Fibroblast of skin of back (primary cell): ENCODE measurements around the gene LYRM2. TPM values are rescaled to one million over a fixed set of nuclear protein-coding genes. Genes with fewer than 3 reads are reported as not detected.
A peak's percentile ranks its signal among the peaks of the same experiment; 100 is the strongest.

Source experiments
- DNase-seq: peaks from one replicate; pipeline ENCODE4 v3.0.0-alpha.2; 2013
- polyA plus RNA-seq, 2 experiments: library from polyadenylated mRNA; unstranded; fragments of 120-200 nt; gene quantifications; one replicate each; pipeline ENCODE4 v1.2.1, GENCODE V29; 2013; ENCODE audit not compliant: insufficient read length in 2 of 2

Gene LYRM2
- 22.9 TPM for polyA plus RNA-seq (2013, experiment 1 of 2; ENCODE audit: insufficient read length)
- 17.9 TPM for polyA plus RNA-seq (2013, experiment 2 of 2; ENCODE audit: insufficient read length)

- DNase-seq: peak; percentile 93
These were observed at the start of gene LYRM2 for GRCh38 chr6:89638320-89639195. Gene LYRM2 (minus strand): TSS chr6:89638747. CDS start chr6:89638716, 31 bp downstream.

- DNase-seq: no peak
These were observed 49.8 kb upstream of the LYRM2 start for GRCh38 chr6:89688328-89688727.

DNA sequence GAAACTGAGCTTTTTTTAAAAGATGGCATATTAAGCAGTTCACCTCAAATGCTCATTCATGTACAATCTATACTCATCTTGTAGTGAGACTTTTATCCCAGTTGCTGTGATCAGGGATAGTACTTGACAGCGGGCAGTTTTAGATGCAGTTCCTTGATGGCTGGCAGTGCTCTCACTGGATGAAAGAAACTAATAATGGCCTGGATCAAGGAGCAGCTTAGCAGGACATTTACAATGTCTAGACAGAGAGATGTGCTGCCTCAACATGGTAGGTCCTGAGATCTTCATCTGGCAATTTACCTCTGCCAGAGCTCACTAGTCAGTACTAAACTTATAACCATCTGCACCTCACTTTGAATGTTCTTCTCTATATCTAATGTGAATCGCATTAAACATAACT lies 46.8 kb upstream of the LYRM2 start:
- no peak for DNase-seq

DNA sequence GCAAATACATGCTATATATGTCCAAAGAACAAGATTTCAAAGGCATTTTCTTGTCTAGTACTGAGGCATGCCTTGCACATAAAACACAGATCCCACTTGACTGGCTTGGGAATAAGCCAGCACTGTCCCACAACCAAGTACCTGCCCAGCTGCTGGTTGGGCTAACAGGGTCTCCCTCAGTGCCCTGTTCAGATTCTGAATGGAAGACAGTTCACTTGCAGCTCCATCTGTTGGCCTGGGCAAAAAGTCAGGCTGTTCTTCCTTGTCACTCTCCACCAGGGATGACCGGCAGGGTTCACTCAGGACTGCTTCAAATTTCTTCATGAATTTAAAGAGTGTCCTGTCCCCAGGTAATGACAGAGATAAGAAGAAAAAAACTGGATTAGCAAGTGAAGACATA lies 44.4 kb upstream of the LYRM2 start:
- DNase-seq: no peak

DNA sequence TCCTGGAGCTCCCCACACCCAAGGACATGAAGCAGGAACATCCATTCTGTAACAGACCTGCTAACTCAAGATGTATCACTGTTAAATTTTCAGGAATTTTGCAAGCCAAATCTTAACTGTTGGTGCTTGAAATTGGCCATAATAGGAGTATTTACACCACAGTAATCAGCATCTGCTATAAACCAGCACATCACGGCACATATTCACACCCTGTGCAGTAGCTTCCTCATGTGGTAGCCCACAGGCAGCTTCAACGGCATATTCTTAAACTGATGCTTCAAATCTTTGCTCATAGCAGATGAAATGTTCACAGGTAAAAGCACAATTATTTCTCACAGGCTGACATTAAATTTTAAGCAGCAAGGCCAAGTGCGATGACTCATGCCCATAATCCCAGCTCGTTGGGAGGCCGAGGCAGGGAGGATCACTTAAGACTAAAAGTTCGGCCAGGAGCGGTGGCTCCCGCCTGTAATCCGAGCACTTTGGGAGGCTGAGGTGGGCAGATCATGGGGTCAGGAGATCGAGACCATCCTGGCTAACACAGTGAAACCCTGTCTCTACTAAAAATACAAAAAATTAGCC lies 43.5 kb upstream of the LYRM2 start:
- no peak for DNase-seq

- no peak for DNase-seq
These were observed 42.0 kb upstream of the LYRM2 start for GRCh38 chr6:89680551-89680950.

- DNase-seq: no peak
These were observed 41.6 kb upstream of the LYRM2 start for GRCh38 chr6:89680150-89680549.

GRCh38 chr6:89679215-89680120 lies 40.9 kb upstream of the LYRM2 start:
- no peak for DNase-seq

GRCh38 chr6:89678531-89678930 lies 40.0 kb upstream of the LYRM2 start:
- no peak for DNase-seq

- peak; percentile 8 for DNase-seq
These were observed 37.6 kb upstream of the LYRM2 start for GRCh38 chr6:89675949-89676748.

- no peak for DNase-seq
These were observed 32.5 kb upstream of the LYRM2 start for GRCh38 chr6:89670935-89671565.

GRCh38 chr6:89669002-89669401 lies 30.5 kb upstream of the LYRM2 start:
- peak; percentile 40 for DNase-seq

DNA sequence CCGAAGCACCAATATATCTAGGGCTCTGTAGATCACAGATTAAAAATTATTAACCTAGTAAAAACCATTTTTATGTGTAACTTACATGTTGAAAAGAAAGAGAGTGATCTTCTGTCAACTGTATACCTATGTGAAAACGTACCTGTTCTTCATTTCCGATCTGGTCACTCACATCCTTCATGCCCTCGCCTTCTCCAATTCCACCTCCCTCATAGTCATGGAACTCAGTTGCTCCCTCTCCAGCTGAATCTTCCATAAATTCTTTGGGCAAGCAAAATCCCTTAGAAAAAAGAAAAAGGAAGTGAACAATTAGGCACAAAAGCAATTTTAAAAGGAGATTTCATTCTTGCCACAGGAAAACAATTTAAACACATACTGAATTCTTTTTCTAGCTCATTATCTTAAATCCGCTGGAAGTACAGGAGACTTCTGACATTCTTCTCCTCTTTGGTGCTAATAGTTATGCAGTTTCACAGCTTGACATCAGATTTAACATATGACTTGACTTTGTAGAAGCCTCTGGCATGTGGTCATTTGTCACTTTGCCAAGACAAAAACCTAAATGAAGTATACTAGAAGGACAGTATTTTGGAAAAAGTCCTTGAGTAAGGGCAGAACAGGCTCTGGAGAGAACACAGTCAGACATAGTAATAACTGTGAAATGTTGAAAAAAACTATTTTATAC lies 29.5 kb upstream of the LYRM2 start:
- peak; percentile 67 for DNase-seq

DNA sequence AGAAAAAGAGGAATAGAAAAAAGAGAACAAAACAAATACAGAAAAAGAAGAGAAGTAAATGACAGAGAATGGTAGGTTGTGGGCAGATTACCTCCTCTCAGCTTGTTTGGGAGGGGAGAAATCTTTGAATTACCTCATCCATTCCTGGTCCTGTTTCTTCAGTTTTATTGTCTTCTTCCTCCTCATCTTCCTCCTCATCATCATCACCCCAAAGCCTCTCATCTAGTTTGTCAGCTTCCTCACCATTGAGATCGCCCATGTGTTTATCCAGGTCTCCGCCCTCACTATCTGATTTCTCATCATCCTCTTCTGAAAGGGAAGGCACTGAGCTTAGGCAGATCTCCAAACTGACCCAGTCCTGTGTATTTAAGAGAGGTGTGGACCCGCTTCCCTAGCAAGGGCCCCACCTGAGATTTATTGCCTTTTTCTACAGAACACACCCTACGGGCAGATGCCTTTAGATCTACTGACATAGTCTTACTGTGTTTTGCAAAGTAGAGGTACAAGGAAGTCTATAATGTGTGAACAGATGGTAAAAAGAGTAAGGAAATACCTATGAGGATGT lies 24.2 kb upstream of the LYRM2 start:
- DNase-seq: no peak

DNA sequence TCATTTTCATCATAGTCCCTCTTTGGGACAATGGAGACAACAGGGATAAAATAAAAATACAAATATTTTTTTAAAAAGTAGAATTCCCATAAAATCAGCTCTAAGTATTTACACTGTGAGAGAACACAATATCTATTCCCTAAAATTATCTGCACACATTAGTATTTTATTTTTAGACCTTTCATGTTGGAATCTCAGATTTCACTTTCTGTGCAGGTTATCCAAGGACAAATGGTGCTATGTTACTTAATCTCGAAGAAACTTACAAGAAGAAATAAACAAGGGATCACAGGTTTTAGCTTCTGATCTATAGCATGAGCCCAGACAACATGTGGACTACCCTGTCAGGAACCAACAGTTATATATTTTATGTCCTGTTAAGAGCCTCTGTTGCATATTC lies 23.0 kb upstream of the LYRM2 start:
- DNase-seq: no peak

GRCh38 chr6:89660981-89661380 lies 22.4 kb upstream of the LYRM2 start:
- DNase-seq: no peak

- no peak for DNase-seq
These were observed 19.1 kb upstream of the LYRM2 start for GRCh38 chr6:89657445-89658158.

GRCh38 chr6:89655122-89655521 lies 16.6 kb upstream of the LYRM2 start:
- no peak for DNase-seq

DNA sequence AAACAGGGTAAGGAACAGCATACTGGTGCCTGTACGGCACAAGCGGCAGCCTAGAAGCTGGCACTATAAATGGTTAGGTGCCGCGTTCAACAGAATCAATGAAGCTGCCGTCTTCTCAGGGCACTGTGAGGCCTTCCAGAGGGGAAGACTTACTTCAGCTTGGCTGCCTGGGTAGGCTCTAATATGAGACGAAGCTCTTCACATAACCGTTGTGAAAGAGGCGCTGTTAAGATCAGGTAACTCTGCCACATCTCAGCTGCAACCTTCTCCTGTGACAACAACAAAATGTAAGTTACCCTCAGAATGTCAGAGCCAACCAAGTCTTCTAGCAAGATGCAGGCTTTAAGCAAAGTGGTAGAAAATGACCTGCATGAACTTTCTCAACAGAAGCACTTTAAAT lies 12.0 kb upstream of the LYRM2 start:
- DNase-seq: no peak

DNA sequence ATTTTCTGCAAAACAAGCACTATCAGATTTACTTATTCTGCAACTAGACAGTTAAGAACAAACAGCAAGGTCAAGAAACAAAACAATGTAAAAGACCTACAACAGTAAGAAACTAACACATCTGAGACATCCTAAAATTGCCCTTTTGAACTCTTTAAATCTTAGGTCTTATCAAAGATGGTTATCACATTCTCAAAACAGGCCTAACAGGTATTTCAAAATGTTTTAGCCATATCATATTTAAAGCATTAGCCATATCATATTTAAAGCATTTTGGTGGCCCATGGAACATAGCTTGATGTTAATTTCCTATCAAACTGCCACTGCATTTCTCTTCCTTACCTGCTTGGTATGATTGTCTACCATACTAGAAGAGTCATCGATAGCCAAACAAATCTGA lies 11.1 kb upstream of the LYRM2 start:
- DNase-seq: no peak
